Measurements from ENCODE around the gene FUNDC1. TPM values are rescaled to one million over a fixed set of nuclear protein-coding genes. Genes with fewer than 3 reads are reported as not detected.
"Not testable (repeated sequence)": the region's sequence is repeated elsewhere in the genome, so short reads cannot be mapped to it uniquely, and the experiment has no call there.

Gene FUNDC1
- polyA plus RNA-seq (2012; ENCODE audit: insufficient read depth, insufficient read length): 21.6 TPM

GRCh38 chrX:44542567-44543325 lies at the start of gene FUNDC1:
Gene FUNDC1 (minus strand): TSS chrX:44542859. CDS start chrX:44542832, 27 bp downstream.
- DNase-seq (ENCODE audit: low read depth, low spot score): peak; percentile 89
- H3K4me3 ChIP-seq (ENCODE audit: low read length): peak within 1 kb of the TSS; percentile 63

GRCh38 chrX:44585866-44586265 lies 43.2 kb upstream of the FUNDC1 start:
- no peak overlapping the region for H3K4me3 ChIP-seq (ENCODE audit: low read length)
- DNase-seq (ENCODE audit: low read depth, low spot score): no peak

GRCh38 chrX:44580466-44580865 lies 37.8 kb upstream of the FUNDC1 start:
- no peak for DNase-seq (ENCODE audit: low read depth, low spot score)
- no peak overlapping the region for H3K4me3 ChIP-seq (ENCODE audit: low read length)

GRCh38 chrX:44572340-44572938 lies 29.8 kb upstream of the FUNDC1 start:
- DNase-seq (ENCODE audit: low read depth, low spot score): no peak
- no peak overlapping the region for H3K4me3 ChIP-seq (ENCODE audit: low read length)

- DNase-seq (ENCODE audit: low read depth, low spot score): no peak
- no peak overlapping the region for H3K4me3 ChIP-seq (ENCODE audit: low read length)
These were observed 27.9 kb upstream of the FUNDC1 start for GRCh38 chrX:44570522-44570921.

GRCh38 chrX:44569122-44569521 lies 26.5 kb upstream of the FUNDC1 start:
- no peak for DNase-seq (ENCODE audit: low read depth, low spot score)
- H3K4me3 ChIP-seq (ENCODE audit: low read length): no peak overlapping the region

GRCh38 chrX:44568196-44568595 lies 25.5 kb upstream of the FUNDC1 start:
- no peak for DNase-seq (ENCODE audit: low read depth, low spot score)
- H3K4me3 ChIP-seq (ENCODE audit: low read length): no peak overlapping the region

GRCh38 chrX:44561896-44562295 lies 19.2 kb upstream of the FUNDC1 start:
- not testable (repeated sequence) for H3K4me3 ChIP-seq (ENCODE audit: low read length); DNase-seq (ENCODE audit: low read depth, low spot score)

GRCh38 chrX:44550563-44550962 lies 7.9 kb upstream of the FUNDC1 start:
- no peak for DNase-seq (ENCODE audit: low read depth, low spot score)
- H3K4me3 ChIP-seq (ENCODE audit: low read length): no peak overlapping the region

- not testable (repeated sequence) for H3K4me3 ChIP-seq (ENCODE audit: low read length); DNase-seq (ENCODE audit: low read depth, low spot score)
These were observed 2.8 kb upstream of the FUNDC1 start for GRCh38 chrX:44545454-44545853.

- no peak for DNase-seq (ENCODE audit: low read depth, low spot score)
- H3K4me3 ChIP-seq (ENCODE audit: low read length): no peak overlapping the region
These were observed 1.4 kb upstream of the FUNDC1 start for GRCh38 chrX:44544036-44544435.

GRCh38 chrX:44536198-44536597 lies 6.5 kb downstream of the FUNDC1 start:
- no peak for DNase-seq (ENCODE audit: low read depth, low spot score)
- no peak overlapping the region for H3K4me3 ChIP-seq (ENCODE audit: low read length)

- DNase-seq (ENCODE audit: low read depth, low spot score): no peak
- no peak overlapping the region for H3K4me3 ChIP-seq (ENCODE audit: low read length)
These were observed 13.3 kb downstream of the FUNDC1 start for GRCh38 chrX:44529310-44529709.

GRCh38 chrX:44514272-44514671 lies 28.4 kb downstream of the FUNDC1 start:
- no peak for DNase-seq (ENCODE audit: low read depth, low spot score)
- H3K4me3 ChIP-seq (ENCODE audit: low read length): no peak overlapping the region

GRCh38 chrX:44507292-44507691 lies 35.4 kb downstream of the FUNDC1 start:
- DNase-seq (ENCODE audit: low read depth, low spot score): no peak
- H3K4me3 ChIP-seq (ENCODE audit: low read length): no peak overlapping the region

GRCh38 chrX:44506678-44507077 lies 36.0 kb downstream of the FUNDC1 start:
- no peak overlapping the region for H3K4me3 ChIP-seq (ENCODE audit: low read length)
- no peak for DNase-seq (ENCODE audit: low read depth, low spot score)

- DNase-seq (ENCODE audit: low read depth, low spot score): no peak
- no peak overlapping the region for H3K4me3 ChIP-seq (ENCODE audit: low read length)
These were observed 39.1 kb downstream of the FUNDC1 start for GRCh38 chrX:44503560-44503959.

GRCh38 chrX:44495091-44495490 lies 47.6 kb downstream of the FUNDC1 start:
- H3K4me3 ChIP-seq (ENCODE audit: low read length): no peak overlapping the region
- DNase-seq (ENCODE audit: low read depth, low spot score): no peak

- DNase-seq (ENCODE audit: low read depth, low spot score): peak; percentile 66
- H3K4me3 ChIP-seq (ENCODE audit: low read length): no peak overlapping the region
These were observed 48.3 kb downstream of the FUNDC1 start for GRCh38 chrX:44494357-44494756.

- DNase-seq (ENCODE audit: low read depth, low spot score): no peak
These were observed 53.1 kb downstream of the FUNDC1 start for GRCh38 chrX:44489515-44489914.

More at GRCh38 chrX:44489515-44489914, 53.1 kb downstream of the FUNDC1 start:
- H3K4me3 ChIP-seq (ENCODE audit: low read length): no peak overlapping the region
